Prostate gland (tissue), 2 donors: ENCODE measurements around the gene ENOSF1.

Source experiments
- POLR2A ChIP-seq: fragments of 450-650 bp; IDR thresholded peaks from one replicate; pipeline ENCODE4 v1.6.1; 2016; ENCODE audit warnings: antibody characterized with exemption, mild to moderate bottlenecking
- POLR2AphosphoS5 ChIP-seq: sonication (generic); formaldehyde crosslinking; IDR thresholded peaks from one replicate; pipeline ENCODE4 v1.6.1; 2017; ENCODE audit warnings: antibody characterized with exemption
- TF ChIP-seq, protein P1 (sequence below), 4 experiments: fragments of 200-600 bp in 2 of 4; fragments of 450-650 bp in 2 of 4; sonication (generic) in 2 of 4; IDR thresholded peaks; 1 replicate in 3 of 4; 2 replicates in 1 of 4; pipeline ENCODE4 v1.5.1; 2016 to 2019; ENCODE audit warnings: antibody characterized with exemption in 4 of 4, mild to moderate bottlenecking in 2 of 4, moderate library complexity in 2 of 4

- no peak for TF ChIP-seq POLR2AphosphoS5
- TF ChIP-seq, protein P1, sequence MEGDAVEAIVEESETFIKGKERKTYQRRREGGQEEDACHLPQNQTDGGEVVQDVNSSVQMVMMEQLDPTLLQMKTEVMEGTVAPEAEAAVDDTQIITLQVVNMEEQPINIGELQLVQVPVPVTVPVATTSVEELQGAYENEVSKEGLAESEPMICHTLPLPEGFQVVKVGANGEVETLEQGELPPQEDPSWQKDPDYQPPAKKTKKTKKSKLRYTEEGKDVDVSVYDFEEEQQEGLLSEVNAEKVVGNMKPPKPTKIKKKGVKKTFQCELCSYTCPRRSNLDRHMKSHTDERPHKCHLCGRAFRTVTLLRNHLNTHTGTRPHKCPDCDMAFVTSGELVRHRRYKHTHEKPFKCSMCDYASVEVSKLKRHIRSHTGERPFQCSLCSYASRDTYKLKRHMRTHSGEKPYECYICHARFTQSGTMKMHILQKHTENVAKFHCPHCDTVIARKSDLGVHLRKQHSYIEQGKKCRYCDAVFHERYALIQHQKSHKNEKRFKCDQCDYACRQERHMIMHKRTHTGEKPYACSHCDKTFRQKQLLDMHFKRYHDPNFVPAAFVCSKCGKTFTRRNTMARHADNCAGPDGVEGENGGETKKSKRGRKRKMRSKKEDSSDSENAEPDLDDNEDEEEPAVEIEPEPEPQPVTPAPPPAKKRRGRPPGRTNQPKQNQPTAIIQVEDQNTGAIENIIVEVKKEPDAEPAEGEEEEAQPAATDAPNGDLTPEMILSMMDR (IDR thresholded peaks at IDR 0.05), result no peak
- no peak for TF ChIP-seq POLR2A
Observed at GRCh38 chr18:631560-631959, 80.9 kb downstream of the ENOSF1 start.
